ENCODE results near the gene ACD.

DNA sequence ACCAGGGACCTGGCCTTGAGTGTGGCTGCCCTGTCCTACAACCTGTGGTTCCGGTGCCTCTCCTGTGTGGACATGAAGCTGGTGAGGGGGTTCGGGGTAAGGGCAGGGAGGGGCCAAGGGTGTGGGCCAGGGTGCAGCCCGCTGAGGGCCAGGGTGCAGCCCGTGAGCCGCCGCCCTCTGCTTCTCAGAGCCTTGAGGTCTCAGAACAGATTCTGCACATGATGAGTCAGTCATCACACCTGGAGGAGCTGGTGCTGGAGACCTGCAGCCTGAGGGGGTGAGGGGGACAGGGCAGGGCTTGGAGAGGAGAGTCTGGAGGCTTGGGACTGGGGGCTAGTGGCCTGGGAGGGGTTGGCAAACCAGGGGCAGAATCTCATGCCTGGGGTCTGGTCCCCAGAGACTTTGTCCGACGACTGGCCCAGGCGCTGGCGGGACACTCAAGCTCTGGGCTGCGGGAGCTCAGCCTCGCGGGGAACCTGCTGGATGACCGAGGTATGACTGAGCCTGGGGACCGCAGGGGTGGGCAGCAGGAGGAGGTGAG, 12.9 kb downstream of the ACD start:
- TF ChIP-seq, protein P1, sequence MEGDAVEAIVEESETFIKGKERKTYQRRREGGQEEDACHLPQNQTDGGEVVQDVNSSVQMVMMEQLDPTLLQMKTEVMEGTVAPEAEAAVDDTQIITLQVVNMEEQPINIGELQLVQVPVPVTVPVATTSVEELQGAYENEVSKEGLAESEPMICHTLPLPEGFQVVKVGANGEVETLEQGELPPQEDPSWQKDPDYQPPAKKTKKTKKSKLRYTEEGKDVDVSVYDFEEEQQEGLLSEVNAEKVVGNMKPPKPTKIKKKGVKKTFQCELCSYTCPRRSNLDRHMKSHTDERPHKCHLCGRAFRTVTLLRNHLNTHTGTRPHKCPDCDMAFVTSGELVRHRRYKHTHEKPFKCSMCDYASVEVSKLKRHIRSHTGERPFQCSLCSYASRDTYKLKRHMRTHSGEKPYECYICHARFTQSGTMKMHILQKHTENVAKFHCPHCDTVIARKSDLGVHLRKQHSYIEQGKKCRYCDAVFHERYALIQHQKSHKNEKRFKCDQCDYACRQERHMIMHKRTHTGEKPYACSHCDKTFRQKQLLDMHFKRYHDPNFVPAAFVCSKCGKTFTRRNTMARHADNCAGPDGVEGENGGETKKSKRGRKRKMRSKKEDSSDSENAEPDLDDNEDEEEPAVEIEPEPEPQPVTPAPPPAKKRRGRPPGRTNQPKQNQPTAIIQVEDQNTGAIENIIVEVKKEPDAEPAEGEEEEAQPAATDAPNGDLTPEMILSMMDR (IDR thresholded peaks at IDR 0.05 in 4 of 5, conservative IDR thresholded peaks at IDR 0.05 in 1 of 5) = no peak
- no peak for TF ChIP-seq POLR2A (IDR thresholded peaks at IDR 0.05)

Measured in gastrocnemius medialis (tissue), 4 donors.